SU-DHL-6 (cell line): Measurements from ENCODE around the gene RAPGEF5.

Experiments
- H2AFZ ChIP-seq: fragments of 200-600 bp; sonication (generic); 2 replicates; pipeline ENCODE4 v1.6.1; 2014; ENCODE audit warnings: low read depth, mild to moderate bottlenecking, moderate library complexity, mixed read lengths, antibody characterized with exemption, low read length; ENCODE audit not compliant: severe bottlenecking
- H3F3A ChIP-seq: fragments of 200-600 bp; shearing (Covaris generic); 2 replicates; pipeline ENCODE4 v1.6.0; 2016; ENCODE audit warnings: antibody characterized with exemption, mild to moderate bottlenecking; ENCODE audit not compliant: insufficient read depth
- H3K27ac ChIP-seq: fragments of 200-600 bp; sonication (generic); 2 replicates; pipeline ENCODE4 v1.5.1; 2016; ENCODE audit warnings: low read depth, mild to moderate bottlenecking, low read length, moderate library complexity, mixed read lengths
- H3K27me3 ChIP-seq: fragments of 200-600 bp; sonication (generic), shearing (Covaris generic); 2 replicates; pipeline ENCODE4 v1.6.0; 2014; ENCODE audit warnings: mild to moderate bottlenecking, low read length
- H3K36me3 ChIP-seq: fragments of 200-600 bp; sonication (generic); 2 replicates; pipeline ENCODE4 v1.6.1; 2014; ENCODE audit warnings: mild to moderate bottlenecking, low read length, mixed read lengths
- H3K4me2 ChIP-seq: fragments of 300-600, 200-600 bp; shearing (Covaris generic), sonication (generic); 2 replicates; pipeline ENCODE4 v1.6.0; 2014; ENCODE audit warnings: low read length, low read depth, mild to moderate bottlenecking; ENCODE audit not compliant: poor library complexity, severe bottlenecking
- H3K4me3 ChIP-seq: fragments of 200-600 bp; sonication (generic); 2 replicates; pipeline ENCODE4 v1.5.1; 2014; ENCODE audit warnings: antibody characterized with exemption, low read length, mild to moderate bottlenecking, mixed read lengths; ENCODE audit not compliant: insufficient read depth, poor library complexity, severe bottlenecking
- H3K79me2 ChIP-seq: fragments of 200-600 bp; sonication (generic); 2 replicates; pipeline ENCODE4 v1.6.1; 2014; ENCODE audit warnings: mild to moderate bottlenecking, low read length, moderate library complexity; ENCODE audit not compliant: insufficient read depth
- H3K9ac ChIP-seq: fragments of 200-600 bp; sonication (generic); 2 replicates; pipeline ENCODE4 v1.7.0; 2014; ENCODE audit warnings: mild to moderate bottlenecking, low read length
- H3K9me2 ChIP-seq: fragments of 200-600 bp; sonication (generic); replicated peaks from 2 replicates; pipeline ENCODE4 v1.6.1; 2014; ENCODE audit warnings: low read length; ENCODE audit not compliant: insufficient read depth
- H3K9me3 ChIP-seq: fragments of 200-600 bp; sonication (generic); 2 replicates; pipeline ENCODE4 v1.6.1; 2014; ENCODE audit warnings: low read length, mixed read lengths; ENCODE audit not compliant: insufficient read depth
- H4K20me1 ChIP-seq: fragments of 200-600 bp; sonication (generic); 2 replicates; pipeline ENCODE4 v1.6.1; 2014; ENCODE audit warnings: low read depth, mild to moderate bottlenecking, antibody characterized with exemption, low read length, moderate library complexity, mixed read lengths
- CTCF ChIP-seq: fragments of 200-600 bp; sonication (generic); IDR thresholded peaks from one replicate; pipeline ENCODE4 v1.5.1; 2017; ENCODE audit warnings: antibody characterized with exemption, mild to moderate bottlenecking, low read length, moderate library complexity; ENCODE audit not compliant: insufficient read depth, poor library complexity, severe bottlenecking
- EZH2phosphoT487 ChIP-seq: fragments of 200-600 bp; sonication (generic), shearing (Covaris generic); conservative IDR thresholded peaks from 2 replicates; pipeline ENCODE4 v1.6.1; 2018; ENCODE audit warnings: mild to moderate bottlenecking, antibody characterized with exemption, low read length, moderate library complexity, mixed read lengths

Gene RAPGEF5

GRCh38 chr7:22403344-22403743 is 46.4 kb upstream of the RAPGEF5 start:
- H3K27ac ChIP-seq = no peak overlapping the region
- no peak overlapping the region for H3K9ac ChIP-seq
- H3K9me2 ChIP-seq = no peaks in the 10 kb centered on the region
- H3K36me3 ChIP-seq = no peaks in the 10 kb centered on the region
- H2AFZ ChIP-seq = no peak overlapping the region
- H3K27me3 ChIP-seq = no peaks in the 10 kb centered on the region
- H4K20me1 ChIP-seq = no peaks in the 10 kb centered on the region
- no peaks in the 10 kb centered on the region for H3F3A ChIP-seq
- H3K79me2 ChIP-seq = no peaks in the 10 kb centered on the region
- H3K9me3 ChIP-seq = no peaks in the 10 kb centered on the region
- TF ChIP-seq CTCF = no peak
- no peak for TF ChIP-seq EZH2phosphoT487
- H3K4me2 ChIP-seq = no peak overlapping the region
- no peak overlapping the region for H3K4me3 ChIP-seq

- H3K27me3 ChIP-seq = no peaks in the 10 kb centered on the region
- H3F3A ChIP-seq = no peaks in the 10 kb centered on the region
- peak overlapping the region; percentile 36 for H2AFZ ChIP-seq
- H3K4me2 ChIP-seq = no peak overlapping the region
- no peak for TF ChIP-seq CTCF
- TF ChIP-seq EZH2phosphoT487 = no peak
- no peaks in the 10 kb centered on the region for H4K20me1 ChIP-seq
- no peaks in the 10 kb centered on the region for H3K79me2 ChIP-seq
- H3K36me3 ChIP-seq = no peaks in the 10 kb centered on the region
- H3K27ac ChIP-seq = no peak overlapping the region
- no peak overlapping the region for H3K4me3 ChIP-seq
- no peaks in the 10 kb centered on the region for H3K9me3 ChIP-seq
- H3K9ac ChIP-seq = no peak overlapping the region
- no peaks in the 10 kb centered on the region for H3K9me2 ChIP-seq
Measured at GRCh38 chr7:22402250-22402649, 45.3 kb upstream of the RAPGEF5 start.

- Histone ChIP-seq H3K79me2 (no peaks in the 10 kb centered on the region), H3K4me2 (no peak overlapping the region), H3K27ac (no peak overlapping the region), H3K36me3 (no peaks in the 10 kb centered on the region), H2AFZ (no peak overlapping the region), H3K4me3 (no peak overlapping the region), H3F3A (no peaks in the 10 kb centered on the region), H3K9me2 (no peaks in the 10 kb centered on the region), H3K9ac (no peak overlapping the region), H4K20me1 (no peaks in the 10 kb centered on the region), H3K27me3 (no peaks in the 10 kb centered on the region), H3K9me3 (no peaks in the 10 kb centered on the region)
- no peak for TF ChIP-seq EZH2phosphoT487
- TF ChIP-seq CTCF = no peak
Measured at GRCh38 chr7:22400936-22401553, 44.1 kb upstream of the RAPGEF5 start.
